Esophagus squamous epithelium (tissue), 4 donors: ENCODE measurements around the gene TUT7.

Source experiments
- CTCF ChIP-seq, 6 experiments: fragments of 450-650 bp in 4 of 6; fragments of 200-600 bp in 2 of 6; sonication (generic) in 2 of 6; IDR thresholded peaks; one replicate each; pipeline ENCODE4 v1.5.1; 2016 to 2019; ENCODE audit warnings: antibody characterized with exemption in 6 of 6, mild to moderate bottlenecking in 4 of 6, moderate library complexity in 4 of 6
- POLR2A ChIP-seq, 4 donors: fragments of 450-650 bp; IDR thresholded peaks; one replicate each; pipeline ENCODE4 v1.6.1; 2017; ENCODE audit warnings: antibody characterized with exemption in 4 of 4, mild to moderate bottlenecking in 4 of 4, moderate library complexity in 3 of 4

- TF ChIP-seq CTCF (IDR thresholded peaks at IDR 0.05) (no peak), POLR2A (IDR thresholded peaks at IDR 0.05) (no peak)
These were observed 5.1 kb upstream of the TUT7 start for GRCh38 chr9:86359151-86359879.
